Ishikawa (cell line): ENCODE data around the gene SLC25A48.

Source experiments
- CEBPB ChIP-seq: IDR thresholded peaks from 2 replicates; pipeline ENCODE4 v1.6.1; 2012
- CREB1 ChIP-seq: IDR thresholded peaks from 2 replicates; pipeline ENCODE4 v1.6.1; 2012; ENCODE audit warnings: low read depth
- EGR1 ChIP-seq: IDR thresholded peaks from 2 replicates; pipeline ENCODE4 v1.6.1; 2012
- EP300 ChIP-seq: IDR thresholded peaks from 2 replicates; pipeline ENCODE4 v1.6.1; 2012; ENCODE audit warnings: borderline replicate concordance
- FOXM1 ChIP-seq: IDR thresholded peaks from 2 replicates; pipeline ENCODE4 v1.6.1; 2012; ENCODE audit warnings: low read depth, borderline replicate concordance
- MAX ChIP-seq: IDR thresholded peaks from 2 replicates; pipeline ENCODE4 v1.6.1; 2012
- NFIC ChIP-seq: IDR thresholded peaks from 2 replicates; pipeline ENCODE4 v1.6.1; 2012
- RAD21 ChIP-seq: IDR thresholded peaks from 2 replicates; pipeline ENCODE4 v1.6.1; 2012; ENCODE audit warnings: low read depth
- REST ChIP-seq: IDR thresholded peaks from 2 replicates; pipeline ENCODE4 v1.6.1; 2012; ENCODE audit warnings: low read depth, mild to moderate bottlenecking
- TAF1 ChIP-seq: IDR thresholded peaks from 2 replicates; pipeline ENCODE4 v1.6.1; 2012; ENCODE audit warnings: low read depth, mild to moderate bottlenecking
- TCF12 ChIP-seq: IDR thresholded peaks from 2 replicates; pipeline ENCODE4 v1.6.1; 2012; ENCODE audit warnings: low read depth
- TEAD4 ChIP-seq: IDR thresholded peaks from 2 replicates; pipeline ENCODE4 v1.6.1; 2012
- USF1 ChIP-seq: IDR thresholded peaks from 2 replicates; pipeline ENCODE4 v1.6.1; 2012
- YY1 ChIP-seq: IDR thresholded peaks from 2 replicates; pipeline ENCODE4 v1.6.1; 2012; ENCODE audit warnings: low read depth
- ZBTB7A ChIP-seq: IDR thresholded peaks from 2 replicates; pipeline ENCODE4 v1.6.1; 2012; ENCODE audit warnings: low read depth

The SLC25A48 gene

DNA sequence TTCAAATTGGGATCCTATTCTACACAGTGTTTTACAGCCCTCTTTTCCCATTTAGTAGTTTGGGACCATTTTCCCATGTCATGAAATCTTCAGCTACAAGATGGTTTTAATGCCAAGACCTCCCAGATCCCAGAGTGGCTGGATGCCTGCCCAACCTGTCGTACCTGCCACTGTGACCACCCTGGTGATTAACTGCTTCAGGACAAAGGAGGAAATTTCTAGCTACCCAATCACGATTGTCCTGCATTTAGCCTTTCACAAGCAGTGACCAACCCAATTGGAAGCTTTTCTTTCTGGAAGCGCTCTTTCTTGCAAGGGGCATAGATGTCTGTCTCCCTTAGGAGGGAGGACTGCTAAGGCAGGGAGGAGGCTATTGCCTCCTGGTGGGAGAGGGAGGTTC lies 47.4 kb downstream of the SLC25A48 start:
- TF ChIP-seq NFIC, result no peak
- no peak for TF ChIP-seq REST
- no peak for TF ChIP-seq TEAD4
- no peak for TF ChIP-seq CEBPB
- no peak for TF ChIP-seq ZBTB7A
- TF ChIP-seq TAF1, result no peak
- TF ChIP-seq EGR1, result no peak
- no peak for TF ChIP-seq CREB1
- no peak for TF ChIP-seq USF1
- no peak for TF ChIP-seq TCF12
- no peak for TF ChIP-seq FOXM1
- TF ChIP-seq EP300, result no peak
- no peak for TF ChIP-seq RAD21
- TF ChIP-seq MAX, result no peak
- no peak for TF ChIP-seq YY1

- no peak for TF ChIP-seq MAX
Measured at GRCh38 chr5:135883026-135883425, 48.6 kb downstream of the SLC25A48 start.

DNA sequence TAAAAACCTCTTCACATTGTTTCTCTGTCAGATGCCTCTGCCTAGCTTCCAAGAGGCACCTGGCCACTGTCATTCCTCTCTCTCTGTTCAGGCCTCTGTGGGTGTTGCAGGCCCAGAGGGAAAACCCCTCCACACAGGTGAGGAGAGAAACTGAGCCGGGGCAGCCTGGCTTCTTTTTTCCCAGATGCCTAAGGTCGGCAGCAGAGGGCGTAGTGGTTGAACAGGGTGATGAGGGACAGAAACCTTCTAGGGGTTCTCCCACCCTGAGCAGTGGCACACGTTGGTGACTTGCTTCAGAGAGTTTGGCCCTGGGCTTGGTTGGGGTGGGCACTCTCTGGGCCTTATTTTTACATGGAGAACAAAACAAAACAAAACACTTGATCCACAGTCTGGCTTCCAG lies 49.0 kb downstream of the SLC25A48 start:
- no peak for TF ChIP-seq FOXM1
- TF ChIP-seq CREB1, result no peak
- no peak for TF ChIP-seq CEBPB
- no peak for TF ChIP-seq REST
- no peak for TF ChIP-seq NFIC
- TF ChIP-seq MAX, result no peak
- TF ChIP-seq RAD21, result peak; percentile 14; the same call in 1 of the 2 replicates

DNA sequence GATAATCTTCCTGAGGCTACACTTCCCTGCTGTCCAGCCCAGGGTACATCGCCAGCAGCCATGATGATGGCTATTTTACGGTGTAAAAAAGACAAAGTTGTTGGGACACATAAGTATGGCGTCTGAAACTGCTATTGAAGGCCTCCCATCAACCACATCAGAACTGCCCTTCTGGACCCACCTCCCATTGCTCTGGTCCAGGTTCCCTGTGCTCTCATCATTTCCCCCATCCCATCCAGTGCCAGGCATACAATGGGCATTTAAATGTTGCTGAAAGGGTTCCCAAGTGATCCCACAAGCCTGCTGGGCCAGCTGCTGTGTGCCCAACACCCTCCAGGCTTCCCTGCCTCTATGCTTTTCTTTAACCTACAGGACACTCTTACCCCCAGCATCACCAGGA lies 50.6 kb downstream of the SLC25A48 start:
- no peak for TF ChIP-seq TEAD4
- TF ChIP-seq CREB1, result no peak
- no peak for TF ChIP-seq TCF12
- TF ChIP-seq TAF1, result no peak
- TF ChIP-seq FOXM1, result no peak
- TF ChIP-seq USF1, result no peak
- no peak for TF ChIP-seq RAD21
- no peak for TF ChIP-seq REST
- TF ChIP-seq CEBPB, result no peak
- TF ChIP-seq EGR1, result no peak
- TF ChIP-seq EP300, result no peak
- no peak for TF ChIP-seq NFIC
- TF ChIP-seq MAX, result no peak
- TF ChIP-seq ZBTB7A, result no peak

- no peak for TF ChIP-seq FOXM1
- no peak for TF ChIP-seq TEAD4
- TF ChIP-seq MAX, result no peak
- no peak for TF ChIP-seq CREB1
- no peak for TF ChIP-seq EGR1
- TF ChIP-seq CEBPB, result no peak
- TF ChIP-seq REST, result no peak
Measured at GRCh38 chr5:135886136-135886535, 51.7 kb downstream of the SLC25A48 start.
